ENCODE results near the gene VPS37B.
"Not testable (repeated sequence)": the region's sequence is repeated elsewhere in the genome, so short reads cannot be mapped to it uniquely, and the experiment has no call there.

The VPS37B gene

GRCh38 chr12:122895704-122896636, at the start of gene VPS37B:
Gene VPS37B (minus strand): TSS chr12:122896124. CDS start chr12:122896062, 62 bp downstream.
- in situ Hi-C loops (cut with MboI; ENCODE audit: low sequenced_read_pairs) = no loop called here

DNA sequence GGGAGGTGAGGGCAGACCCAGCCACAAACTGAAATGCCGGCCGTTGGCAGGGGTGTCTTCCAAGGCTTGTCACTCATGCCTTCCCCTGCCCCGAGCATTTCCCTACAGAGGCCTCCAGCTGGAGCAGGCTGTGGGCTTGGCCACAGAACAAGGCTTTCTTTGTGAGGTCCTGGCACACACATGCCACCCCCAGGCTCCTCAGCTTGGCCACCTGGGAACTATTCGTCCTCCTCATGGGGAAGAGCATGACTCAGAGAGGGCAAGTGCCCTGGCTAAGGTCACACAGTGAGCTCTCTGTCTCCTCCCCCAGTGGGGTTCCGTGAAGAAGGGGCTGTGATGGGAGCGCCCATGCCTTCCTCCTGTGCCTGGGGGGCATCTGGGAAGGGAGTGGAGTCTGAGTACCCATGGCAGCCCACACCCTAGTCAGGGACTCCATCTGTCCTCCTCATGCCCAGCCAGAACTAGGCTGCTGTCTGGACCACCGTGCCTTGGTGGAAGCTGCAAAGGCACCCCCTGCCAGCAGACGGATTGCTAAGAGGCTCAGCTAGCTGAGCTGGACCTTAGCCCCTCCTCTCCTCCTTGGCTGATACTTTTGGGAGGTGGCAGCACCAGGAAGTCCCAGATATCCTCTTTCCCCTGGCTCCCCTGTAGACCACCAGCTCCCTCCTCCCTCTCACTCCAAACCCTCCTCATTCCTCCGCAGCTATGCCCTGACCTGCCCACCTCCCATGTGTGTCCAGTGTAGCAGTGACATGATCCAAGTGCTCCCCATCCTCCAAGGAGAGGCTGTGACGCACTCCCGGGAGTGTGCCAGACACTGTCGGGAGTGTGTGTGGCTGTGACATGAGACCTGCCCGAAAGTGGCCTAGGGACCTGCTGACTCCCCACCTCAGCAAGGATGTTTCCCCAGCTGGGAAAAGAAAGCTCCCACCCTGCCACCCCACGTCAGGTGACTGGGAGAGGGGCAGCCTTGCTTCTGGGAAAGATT, 49.0 kb upstream of the VPS37B start:
- in situ Hi-C loops (cut with MboI; ENCODE audit: low sequenced_read_pairs) = no loop called here

GRCh38 chr12:122943196-122943595, 47.3 kb upstream of the VPS37B start:
- in situ Hi-C loops (cut with MboI; ENCODE audit: low sequenced_read_pairs) = no loop called here

DNA sequence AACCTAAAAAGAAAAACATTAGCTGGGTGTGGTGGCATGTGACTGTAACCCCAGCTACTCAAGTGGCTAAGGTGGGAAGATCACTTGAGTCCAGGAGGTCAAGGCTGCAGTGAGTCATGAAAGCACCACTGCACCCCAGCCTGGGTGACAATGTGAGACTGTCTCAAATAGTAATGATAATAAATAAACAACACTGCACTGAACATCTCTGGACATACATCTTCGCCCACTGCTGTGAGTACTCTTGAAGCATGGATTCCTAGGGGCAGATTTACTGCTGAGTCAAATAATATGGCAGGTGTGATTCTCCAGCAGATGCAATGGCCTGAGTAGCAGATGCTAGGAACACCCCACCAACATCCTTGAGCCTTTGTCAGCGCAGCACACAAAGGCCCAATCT, 46.7 kb upstream of the VPS37B start:
- in situ Hi-C loops (cut with MboI; ENCODE audit: low sequenced_read_pairs) = no loop called here

GRCh38 chr12:122941351-122941750, 45.4 kb upstream of the VPS37B start:
- in situ Hi-C loops (cut with MboI; ENCODE audit: low sequenced_read_pairs) = not testable (repeated sequence)

DNA sequence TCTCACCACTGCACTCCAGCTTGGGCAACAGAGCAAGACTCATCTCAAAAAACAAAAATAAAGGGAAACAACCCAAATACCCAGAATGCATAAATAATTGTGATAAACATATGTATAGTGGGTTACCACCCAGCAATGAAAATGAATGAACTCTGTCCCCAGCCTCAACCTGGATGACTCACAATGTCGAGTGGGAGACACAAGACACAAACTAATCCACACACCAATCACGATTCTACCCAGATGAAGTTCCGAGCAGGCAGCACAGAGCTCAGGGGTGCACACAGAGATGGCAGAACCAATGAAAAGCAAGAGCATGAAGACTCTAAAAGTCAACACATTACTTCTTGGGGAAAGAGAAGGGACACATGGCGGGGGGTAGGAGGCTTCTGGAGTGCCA, 43.2 kb upstream of the VPS37B start:
- in situ Hi-C loops (cut with MboI; ENCODE audit: low sequenced_read_pairs) = no loop called here

DNA sequence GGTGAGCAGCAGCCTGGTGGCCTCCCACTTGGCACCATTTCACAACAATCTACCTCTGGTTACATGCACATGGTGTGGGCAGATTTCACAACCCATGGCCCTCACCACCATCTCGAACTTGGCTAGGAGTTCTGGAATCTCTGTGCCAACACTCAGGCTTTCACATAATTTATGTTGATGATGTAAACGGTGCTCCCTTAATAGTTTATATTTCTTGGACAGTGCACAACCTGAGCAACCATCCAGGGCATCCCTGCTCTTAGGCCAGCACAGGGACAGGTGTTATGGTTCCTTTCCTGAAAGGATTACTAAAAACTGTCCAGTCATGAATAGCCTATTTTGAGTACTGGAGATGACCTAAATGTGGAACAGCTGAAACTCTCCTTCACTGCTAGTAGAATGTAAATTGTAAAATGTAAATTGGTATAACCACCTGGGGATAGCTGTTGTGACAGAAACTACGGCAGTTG, 41.7 kb upstream of the VPS37B start:
- in situ Hi-C loops (cut with MboI; ENCODE audit: low sequenced_read_pairs) = no loop called here

DNA sequence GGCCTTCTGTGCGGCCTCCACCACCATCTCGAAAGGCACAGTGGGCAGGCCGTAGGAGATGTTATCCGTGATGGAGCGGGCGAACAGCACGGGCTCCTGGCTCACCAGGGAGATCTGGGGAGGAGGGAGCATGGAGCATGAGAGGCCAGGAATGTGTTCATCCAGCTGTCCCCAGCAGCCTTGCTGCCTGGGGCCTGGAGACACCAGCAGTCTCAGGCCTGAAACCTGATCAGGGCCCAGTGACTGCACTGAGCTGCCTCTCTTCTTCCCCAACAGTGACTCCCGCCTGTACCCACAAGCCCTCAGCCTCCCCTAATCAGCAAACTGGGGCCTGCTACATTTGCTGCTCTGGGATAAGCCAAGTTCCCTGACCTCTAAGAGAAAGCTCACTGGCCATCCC, 39.4 kb upstream of the VPS37B start:
- in situ Hi-C loops (cut with MboI; ENCODE audit: low sequenced_read_pairs) = no loop called here

- in situ Hi-C loops (cut with MboI; ENCODE audit: low sequenced_read_pairs) = no loop called here
These were observed 38.8 kb upstream of the VPS37B start for GRCh38 chr12:122934722-122935121.

DNA sequence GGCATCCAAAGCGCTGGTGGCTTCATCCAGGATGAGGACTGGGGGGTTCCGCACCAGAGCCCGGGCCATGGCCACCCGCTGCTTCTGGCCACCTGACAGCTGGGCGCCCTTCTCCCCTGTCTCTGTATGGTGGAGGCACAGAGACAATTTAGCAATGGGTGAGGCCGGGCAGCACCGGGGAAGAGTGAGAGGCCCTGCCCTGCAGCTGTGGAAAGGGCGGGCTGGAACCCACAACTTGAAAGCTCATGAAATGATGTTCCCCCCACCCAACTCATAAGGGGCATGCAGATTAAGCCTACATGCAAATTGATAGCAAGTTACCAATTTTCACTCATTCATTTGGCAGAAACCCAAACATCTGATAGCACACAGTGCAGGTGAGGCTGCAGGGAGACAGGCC, 36.3 kb upstream of the VPS37B start:
- in situ Hi-C loops (cut with MboI; ENCODE audit: low sequenced_read_pairs) = no loop called here

DNA sequence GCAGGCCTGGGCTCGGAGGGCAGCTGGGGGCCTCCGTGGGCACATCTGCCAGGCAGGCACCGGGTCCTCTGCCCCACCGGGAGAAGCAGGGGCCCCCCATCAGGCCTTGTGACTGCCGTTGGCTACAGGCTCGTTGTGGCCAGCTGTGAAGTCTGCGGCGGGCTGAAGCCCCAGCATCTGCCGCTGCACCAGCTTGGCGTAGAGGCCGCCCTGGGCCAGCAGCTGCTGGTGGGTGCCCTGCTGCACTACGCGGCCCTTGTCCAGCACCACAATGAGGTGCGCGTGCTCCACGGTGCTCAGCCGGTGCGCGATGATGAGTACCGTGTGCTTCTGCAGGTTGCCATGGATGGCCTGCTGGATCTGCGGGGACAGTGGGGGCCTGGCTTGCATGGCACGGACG, 33.9 kb upstream of the VPS37B start:
- in situ Hi-C loops (cut with MboI; ENCODE audit: low sequenced_read_pairs) = no loop called here

DNA sequence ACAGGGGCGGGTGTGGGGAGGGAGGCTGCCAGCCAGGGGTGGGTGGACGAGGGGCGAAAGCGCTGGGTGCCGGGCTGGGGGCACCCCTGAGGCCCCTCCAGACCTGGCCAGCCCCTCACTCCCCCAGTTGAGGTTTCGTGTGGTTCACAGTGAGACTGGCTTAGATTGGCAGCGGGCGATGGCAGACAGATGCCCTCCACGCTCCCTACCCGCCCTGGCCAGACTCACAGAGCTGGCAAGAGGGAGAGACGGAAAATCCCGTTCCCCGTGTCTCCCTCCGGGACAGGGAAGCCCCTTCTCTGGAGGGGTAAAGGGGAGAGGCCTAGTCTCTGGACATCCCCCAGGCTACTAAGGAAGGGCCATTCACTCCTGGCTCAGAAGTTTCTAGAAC, 33.2 kb upstream of the VPS37B start:
- in situ Hi-C loops (cut with MboI; ENCODE audit: low sequenced_read_pairs) = no loop called here

DNA sequence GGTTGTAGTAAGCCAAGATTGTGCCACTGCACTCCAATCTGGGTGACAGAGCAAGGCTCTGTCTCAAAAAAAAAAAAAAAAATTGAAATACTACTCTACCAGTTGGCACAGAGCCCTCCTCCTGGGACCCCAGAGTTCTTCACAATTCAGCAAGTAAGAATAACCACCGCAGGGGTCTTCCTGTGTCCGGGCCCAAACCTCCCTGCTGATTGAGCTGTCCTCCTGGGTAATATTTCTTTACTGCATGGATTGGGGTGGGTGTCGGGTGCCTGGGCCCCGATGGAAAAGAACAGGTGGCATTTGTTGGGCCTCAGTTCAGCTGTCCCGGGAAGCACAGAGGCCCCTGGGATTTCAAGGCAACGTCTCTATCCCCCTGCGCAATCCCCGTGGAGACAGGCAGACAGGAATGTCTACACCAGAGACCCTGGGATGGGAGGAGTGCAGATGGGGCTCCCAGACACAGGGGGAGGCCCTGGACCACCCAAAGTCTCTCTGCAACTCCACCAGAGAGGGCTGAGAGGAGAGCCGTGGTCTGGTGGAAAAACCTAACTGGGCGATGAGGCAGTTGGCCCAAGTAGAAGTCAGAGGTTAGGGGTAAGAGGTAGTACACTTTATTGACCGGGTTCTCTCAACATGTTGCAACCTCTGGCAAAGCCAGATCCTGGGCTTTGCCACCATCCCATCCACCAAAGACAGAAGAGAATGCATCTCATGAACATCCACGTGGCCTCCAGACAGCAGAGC, 32.7 kb upstream of the VPS37B start:
- in situ Hi-C loops (cut with MboI; ENCODE audit: low sequenced_read_pairs) = no loop called here

- in situ Hi-C loops (cut with MboI; ENCODE audit: low sequenced_read_pairs) = no loop called here
These were observed 32.0 kb upstream of the VPS37B start for GRCh38 chr12:122927756-122928403.

DNA sequence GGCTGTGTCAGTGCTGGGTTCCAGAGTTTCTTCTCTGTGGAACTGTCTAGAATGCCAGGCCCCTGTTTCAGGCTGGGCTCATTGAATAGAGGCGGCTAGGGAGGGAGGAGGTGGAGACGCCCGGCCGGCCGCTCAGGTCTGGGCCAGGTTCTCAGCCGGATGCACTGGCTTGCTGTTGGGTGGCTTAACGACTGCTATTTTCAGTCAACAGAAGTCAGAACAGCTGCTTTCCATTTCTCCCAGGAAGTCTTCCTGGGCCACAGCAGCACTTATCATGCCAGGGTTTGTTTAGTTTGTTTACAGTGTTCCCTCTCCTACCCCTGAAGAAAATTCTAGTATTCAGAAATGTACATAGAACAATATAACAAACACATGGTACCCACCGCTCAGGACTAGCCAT, 26.0 kb upstream of the VPS37B start:
- in situ Hi-C loops (cut with MboI; ENCODE audit: low sequenced_read_pairs) = no loop called here

DNA sequence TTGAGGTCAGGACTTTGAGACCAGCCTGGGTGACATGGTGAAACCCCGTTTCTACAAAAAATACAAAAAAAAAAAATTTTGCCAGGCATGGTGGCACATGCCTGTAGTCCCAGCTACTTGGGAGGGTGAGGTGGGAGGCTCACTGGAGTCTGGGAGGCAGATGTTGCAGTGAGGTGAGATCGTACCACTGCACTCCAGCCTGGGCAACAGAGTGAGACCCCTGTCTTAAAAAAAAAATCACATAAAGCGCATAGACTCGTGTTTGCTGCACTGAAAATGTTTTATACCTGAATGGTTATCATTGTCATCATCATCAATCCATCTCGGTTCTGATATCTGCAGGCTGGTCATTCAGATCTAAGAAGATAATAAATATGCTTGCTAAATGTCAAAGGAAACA, 24.8 kb upstream of the VPS37B start:
- in situ Hi-C loops (cut with MboI; ENCODE audit: low sequenced_read_pairs) = no loop called here

DNA sequence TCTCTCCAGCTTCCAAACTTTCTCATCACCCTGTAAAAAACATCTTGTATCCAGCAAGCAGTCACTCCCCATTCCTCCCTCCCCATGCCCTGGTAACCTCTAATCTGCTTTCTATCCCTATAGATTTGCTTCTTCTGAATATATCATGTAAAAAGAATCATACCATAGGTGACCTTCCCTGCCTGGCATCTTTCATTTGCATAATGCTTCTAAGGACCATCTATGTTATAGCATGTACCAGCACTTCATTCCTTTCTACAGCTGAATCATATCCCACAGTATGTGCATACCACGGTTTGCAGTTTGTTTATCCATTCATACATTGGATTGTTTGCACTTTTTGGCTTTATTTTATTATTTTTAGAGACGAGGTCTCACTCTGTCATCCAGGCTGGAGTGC, 22.9 kb upstream of the VPS37B start:
- in situ Hi-C loops (cut with MboI; ENCODE audit: low sequenced_read_pairs) = no loop called here

- in situ Hi-C loops (cut with MboI; ENCODE audit: low sequenced_read_pairs) = no loop called here
These were observed 21.7 kb upstream of the VPS37B start for GRCh38 chr12:122917507-122918121.

- in situ Hi-C loops (cut with MboI; ENCODE audit: low sequenced_read_pairs) = no loop called here
These were observed 13.7 kb upstream of the VPS37B start for GRCh38 chr12:122909442-122910288.

All from hTERT RPE-1 (cell line).